HG02642 (cell line): ENCODE measurements around the gene GATA1.

Experiments
- ATAC-seq: cut with Tn5 transposase; IDR thresholded peaks from one replicate; pipeline ENCODE4 v1.9.1; 2021; ENCODE audit warnings: mild to moderate bottlenecking; ENCODE audit not compliant: unreplicated experiment, poor library complexity

The GATA1 gene

DNA sequence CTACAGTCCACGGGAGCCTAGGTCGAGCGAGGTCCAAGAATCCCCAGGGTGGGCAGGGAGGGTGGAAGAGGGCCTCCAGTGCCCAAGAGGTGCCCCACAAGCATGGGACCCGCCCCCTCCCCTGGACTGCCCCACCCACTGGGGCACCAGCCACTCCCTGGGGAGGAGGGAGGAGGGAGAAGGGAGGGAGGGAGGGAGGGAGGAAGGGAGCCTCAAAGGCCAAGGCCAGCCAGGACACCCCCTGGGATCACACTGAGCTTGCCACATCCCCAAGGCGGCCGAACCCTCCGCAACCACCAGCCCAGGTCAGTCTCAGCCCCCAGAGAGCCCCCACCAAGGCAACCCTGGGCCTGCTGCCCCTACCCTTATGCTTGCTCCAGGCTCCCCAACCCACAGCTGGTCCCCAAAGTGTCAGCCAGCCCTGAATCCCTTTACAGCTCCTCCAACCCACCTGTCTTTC lies at the start of gene GATA1:
GATA1 (plus strand) TSS at position 250 of the 460 bp plus-strand sequence. CDS start 4,520 bp downstream, outside the sequence.
- ATAC-seq: no peak

DNA sequence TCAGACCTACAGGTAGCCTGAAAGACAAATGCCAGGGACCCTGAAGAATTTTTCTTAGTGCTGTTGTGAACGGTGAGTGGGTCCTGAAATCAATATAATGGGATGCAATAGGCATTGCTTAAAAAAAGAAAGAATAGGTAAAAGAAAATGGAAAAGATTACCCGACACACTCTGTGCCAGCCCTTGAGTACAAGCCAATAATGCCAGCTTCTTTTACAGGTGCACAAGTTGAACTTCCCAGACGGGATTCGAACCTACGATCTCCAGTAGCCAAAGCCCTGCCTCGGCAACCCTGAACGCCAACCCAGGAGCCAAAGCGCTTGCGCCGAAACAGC lies 49.5 kb upstream of the GATA1 start:
- ATAC-seq: no peak

DNA sequence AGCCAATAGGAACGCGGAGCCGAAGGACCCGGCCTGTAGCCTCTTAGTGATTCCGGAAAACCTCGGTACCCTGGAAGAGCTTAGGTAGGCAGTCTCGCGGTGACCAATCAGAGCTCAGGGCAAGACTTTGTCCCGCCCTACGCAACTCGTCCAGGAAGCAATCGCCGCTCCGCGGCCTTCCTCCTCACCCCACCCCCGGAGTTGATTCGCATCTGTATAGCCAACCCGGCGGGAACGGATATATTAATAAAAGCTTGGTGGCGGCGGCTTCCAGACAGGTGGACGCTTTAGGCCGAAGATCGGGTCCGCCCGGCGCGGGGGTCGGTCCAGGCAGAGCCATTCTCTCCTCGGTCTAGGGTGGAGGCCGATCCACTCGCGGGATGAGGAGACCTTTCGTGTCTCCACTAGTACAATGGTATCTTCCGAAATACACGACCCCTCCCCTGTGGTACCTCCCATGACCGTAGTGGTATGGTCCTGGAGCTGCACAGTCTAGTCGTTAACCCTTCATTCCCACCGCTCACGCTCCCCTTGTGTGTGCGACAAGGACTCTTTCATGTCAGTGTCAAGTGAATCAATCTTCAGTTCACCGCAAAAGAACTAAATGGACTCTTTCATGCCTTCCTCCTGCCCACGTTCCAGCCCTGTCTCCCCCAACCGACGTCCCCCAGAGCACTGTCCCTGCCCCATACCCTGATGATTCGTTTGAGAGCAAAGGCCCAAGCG lies 49.0 kb upstream of the GATA1 start:
- ATAC-seq: peak; percentile 98

DNA sequence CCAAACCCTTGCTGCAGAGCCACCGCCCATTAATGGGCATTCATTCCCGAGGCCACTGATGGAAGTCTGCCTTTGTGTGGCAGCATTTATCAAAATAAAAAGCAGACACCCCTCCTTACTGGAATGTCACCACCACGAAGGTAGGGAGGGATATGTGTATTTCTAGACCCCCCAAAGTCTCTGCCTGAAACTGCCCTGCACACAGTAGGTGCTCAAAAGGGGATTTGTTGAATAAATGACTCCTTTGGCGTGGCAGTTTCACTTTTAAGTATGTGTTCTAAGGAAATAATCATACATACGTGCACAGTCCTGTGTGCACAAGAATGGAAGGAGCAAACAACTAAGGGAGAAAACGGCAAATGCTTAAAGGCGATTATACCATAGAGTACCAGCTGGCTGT lies 48.5 kb upstream of the GATA1 start:
- no peak for ATAC-seq

GRCh38 chrX:48741834-48742233 lies 44.6 kb upstream of the GATA1 start:
- no peak for ATAC-seq

DNA sequence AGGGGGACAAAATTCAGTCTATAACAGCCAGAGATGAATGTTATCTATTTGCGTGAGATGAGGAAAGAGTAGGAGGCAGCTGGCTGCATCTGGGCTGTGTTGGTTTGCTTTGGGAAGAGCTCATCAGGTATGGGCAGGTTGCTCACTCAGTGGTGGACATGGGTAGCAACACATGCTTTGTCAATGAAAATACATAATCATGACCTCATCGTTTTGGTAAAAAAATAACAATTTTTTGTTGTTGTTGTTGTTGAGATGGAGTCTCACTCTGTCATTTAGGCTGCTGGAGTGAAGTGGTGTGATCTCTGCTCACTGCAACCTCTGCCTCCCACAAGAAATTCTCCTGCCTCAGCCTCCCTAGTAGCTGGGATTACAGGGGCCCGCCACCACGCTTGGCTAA lies 41.2 kb upstream of the GATA1 start:
- ATAC-seq: no peak

- no peak for ATAC-seq
Observed at GRCh38 chrX:48747415-48748016, 38.9 kb upstream of the GATA1 start.

DNA sequence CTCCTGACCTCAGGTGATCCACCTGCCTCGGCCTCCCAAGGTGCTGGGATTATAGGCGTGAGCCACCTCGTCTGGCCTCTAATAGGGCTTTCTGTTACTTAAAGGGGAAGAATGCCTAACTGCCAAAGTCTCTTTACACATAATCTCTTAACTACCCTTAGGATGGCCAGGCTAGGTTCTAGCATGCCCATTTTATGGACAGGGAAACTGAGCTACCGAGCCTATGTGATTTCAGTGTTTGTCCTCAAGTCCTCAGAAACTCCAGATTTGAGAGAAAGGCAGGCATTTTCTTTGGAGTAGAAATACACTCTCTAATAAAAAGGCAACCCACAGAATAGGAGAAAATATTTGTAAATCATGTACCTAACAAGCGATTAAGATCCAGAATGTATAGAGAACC lies 37.2 kb upstream of the GATA1 start:
- ATAC-seq: no peak

GRCh38 chrX:48751343-48751742 lies 35.0 kb upstream of the GATA1 start:
- no peak for ATAC-seq

DNA sequence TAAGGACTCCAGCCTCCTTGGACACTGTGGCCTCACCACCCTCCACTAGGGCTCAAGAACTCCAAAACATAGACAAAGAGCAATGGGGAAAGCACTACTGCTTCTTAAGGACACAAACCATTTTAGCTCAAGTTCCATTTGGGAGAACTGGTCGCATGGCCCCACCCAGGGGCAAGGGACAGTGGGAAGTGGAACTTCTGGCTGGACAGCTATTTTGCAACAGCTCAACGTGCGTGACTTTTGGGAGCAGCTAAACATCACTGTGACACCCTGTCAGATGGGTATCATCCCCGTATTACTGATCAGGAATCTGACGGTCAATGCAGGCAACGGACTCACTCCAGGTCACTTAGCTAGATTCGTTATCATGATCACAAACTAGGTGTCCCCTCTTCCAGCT lies 33.9 kb upstream of the GATA1 start:
- no peak for ATAC-seq

DNA sequence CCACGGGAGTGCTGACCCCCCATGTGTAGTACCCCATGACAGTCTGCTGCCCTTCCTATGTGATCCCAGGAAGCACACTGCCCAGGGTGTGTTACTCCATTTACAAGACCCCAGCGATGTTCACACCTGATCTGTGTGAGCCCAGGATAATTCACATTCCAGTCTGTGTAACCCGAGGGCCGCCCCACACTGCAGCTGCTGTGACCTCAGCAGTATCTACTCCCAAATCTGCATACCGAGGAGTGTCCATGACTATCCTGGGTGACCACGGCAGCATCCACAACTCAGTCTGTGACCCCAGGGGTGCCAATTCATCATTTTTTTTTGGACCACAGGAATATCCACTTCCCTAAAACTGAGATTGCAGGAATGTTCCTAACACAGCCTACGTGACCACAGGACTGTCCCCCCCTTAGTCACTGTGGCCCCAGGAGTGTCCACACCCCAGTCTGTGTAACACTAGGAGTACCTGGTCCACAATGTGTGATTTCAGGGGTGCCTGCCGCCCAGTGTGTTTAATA lies 32.6 kb upstream of the GATA1 start:
- ATAC-seq: no peak

GRCh38 chrX:48754238-48754637 lies 32.2 kb upstream of the GATA1 start:
- no peak for ATAC-seq

DNA sequence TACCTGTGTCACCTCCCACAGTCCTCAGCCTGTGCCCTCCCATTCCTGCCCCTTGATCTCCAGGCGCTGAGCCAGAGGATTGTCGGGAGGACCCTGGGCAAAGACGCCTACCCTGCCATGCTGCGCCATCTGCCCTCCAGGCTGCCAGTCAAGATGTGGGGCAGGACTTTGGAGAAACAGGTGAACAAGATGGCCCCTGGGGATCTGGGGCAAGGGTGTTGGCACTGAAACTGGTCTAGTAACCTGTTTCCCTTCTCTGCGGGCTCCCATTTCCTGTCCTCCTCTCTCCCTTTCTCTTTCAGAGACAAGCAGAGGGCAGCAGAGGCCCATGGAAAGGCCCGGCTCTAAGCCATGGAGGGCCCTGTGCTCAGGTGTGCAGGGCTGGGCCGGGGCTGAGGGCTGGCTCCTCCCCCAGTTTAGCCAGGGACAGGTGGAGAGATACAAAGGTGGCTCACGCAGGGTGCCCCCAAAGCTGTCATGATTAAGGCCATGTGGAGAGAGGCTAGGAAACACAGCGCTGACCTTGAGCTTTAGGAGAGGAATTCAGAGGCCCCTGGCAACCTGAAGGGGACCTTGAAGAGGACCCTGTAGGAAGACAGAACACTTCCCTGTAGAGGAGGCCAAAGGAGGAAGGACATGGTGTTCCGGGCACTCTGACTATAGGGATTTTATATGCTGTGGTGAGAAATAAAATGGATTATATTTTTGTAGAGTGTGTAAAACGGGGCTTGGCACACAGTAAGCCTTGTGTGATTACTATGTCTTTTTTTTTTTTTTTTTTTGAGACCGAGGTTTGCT lies 24.5 kb upstream of the GATA1 start, which contains the start of gene GLOD5:
GLOD5 (plus strand) TSS at position 74 of the 798 bp plus-strand sequence; CDS start at position 118, 44 bp downstream.
- no peak for ATAC-seq

- ATAC-seq: no peak
Observed at GRCh38 chrX:48769230-48769629, 17.2 kb upstream of the GATA1 start.

GRCh38 chrX:48770296-48770695 lies 16.1 kb upstream of the GATA1 start:
- ATAC-seq: no peak

- no peak for ATAC-seq
Observed at GRCh38 chrX:48772602-48773001, 13.8 kb upstream of the GATA1 start.

GRCh38 chrX:48776818-48777439 lies 9.5 kb upstream of the GATA1 start:
- no peak for ATAC-seq

GRCh38 chrX:48779399-48779798 lies 7.0 kb upstream of the GATA1 start:
- no peak for ATAC-seq

DNA sequence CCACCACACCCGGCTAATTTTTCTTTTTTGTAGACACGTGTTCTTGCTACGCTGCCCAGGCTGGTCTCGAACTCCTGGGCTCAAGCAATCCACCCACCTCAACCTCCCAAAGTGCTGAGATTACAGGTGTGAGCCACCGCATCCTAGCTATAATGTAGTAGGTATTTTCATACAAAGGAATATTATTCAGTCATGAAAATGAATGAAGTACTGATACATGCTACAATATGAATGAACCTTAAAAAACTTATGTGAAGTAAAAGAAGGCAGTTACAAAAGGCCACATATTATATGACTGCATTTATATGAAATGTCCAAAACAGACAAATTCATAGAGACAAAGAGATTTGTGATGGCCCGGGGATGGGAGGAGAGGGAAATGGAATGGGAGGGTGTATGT lies 4.7 kb upstream of the GATA1 start:
- ATAC-seq: no peak

DNA sequence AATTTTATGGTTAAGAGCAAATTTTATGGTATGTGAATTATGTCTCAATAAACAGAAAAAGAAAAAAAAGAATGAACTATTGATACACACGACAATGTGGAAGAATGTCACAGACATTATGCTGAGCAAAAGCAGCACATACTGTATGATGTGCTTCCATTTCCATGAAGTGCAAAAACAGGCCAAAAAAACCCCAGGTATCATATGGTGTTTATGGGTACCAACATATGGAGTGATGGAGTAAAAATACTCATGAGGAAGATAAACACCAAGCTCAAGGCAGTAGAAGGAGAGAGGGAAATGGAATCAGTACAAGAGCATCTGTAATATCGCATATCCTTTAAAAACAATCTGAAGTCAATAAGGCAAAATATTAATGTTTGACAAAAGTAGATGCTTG lies 4.2 kb upstream of the GATA1 start:
- no peak for ATAC-seq

DNA sequence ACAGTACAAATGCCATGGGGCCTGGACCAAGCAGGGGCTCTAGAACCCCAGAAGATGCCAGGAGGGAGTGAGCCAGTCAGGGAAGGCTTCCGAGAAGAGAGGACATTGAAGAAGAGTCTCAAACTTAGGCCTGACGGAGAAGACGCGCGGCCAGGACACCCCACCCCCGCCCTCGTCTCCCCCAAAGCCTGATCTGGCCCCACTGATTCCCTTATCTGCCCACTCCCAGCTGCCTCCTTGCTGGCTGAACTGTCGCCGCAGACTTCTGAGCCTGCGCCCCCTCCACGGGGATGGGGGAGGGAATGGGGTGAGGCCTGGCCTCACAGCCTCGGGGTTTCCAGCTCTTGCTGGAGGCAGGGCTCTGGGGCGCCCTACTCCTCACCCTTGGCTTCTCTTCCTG lies 3.6 kb upstream of the GATA1 start:
- ATAC-seq: no peak
